ENCODE results near the gene EVX1.

EVX1 gene

DNA sequence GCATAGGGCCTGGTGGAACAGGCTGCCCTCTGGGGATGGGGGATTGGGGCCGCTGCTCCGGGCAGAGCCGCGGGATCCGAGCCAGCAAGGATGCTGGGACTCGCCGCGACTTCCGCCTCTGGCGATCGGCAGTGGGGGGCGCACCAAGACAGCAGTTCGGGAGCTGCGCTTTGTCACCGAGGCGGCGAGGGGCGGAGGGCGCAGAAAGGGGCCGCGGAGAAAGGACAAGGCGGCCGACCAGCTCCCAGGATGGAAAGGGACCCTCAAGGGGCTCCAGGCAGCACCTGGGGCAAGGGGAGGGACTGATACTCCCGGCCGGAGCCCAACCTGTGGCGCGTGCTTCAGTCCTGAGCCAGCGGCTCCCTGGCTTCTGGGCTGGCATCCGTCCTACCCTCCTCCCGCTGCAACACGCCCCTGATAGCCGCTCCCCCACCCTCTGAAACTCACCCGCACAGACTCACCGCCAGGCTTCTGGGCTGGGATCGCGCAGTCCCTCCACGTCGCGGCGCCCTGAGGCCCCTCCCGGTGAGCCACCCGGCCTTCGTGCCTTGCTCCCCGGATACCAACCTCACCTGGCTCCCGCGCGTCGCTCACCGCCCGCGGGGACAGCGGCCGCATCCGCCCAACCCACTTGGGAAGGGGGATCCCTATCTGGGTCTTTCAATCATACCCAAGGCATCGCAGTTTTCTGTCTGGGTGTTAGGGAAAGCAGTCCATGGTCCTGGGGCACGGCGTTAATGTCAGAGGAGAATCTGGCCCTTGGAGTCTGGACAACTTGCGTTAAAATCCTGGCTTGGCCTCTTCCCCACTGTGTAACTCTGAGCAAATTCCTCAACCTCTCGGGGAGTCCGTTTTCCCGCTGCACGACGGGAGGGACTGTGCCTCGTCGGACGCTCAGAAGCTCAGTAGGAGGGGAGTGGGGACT is 7.0 kb upstream of the EVX1 start:
- no peak for DNase-seq (ENCODE audit: low read depth)

DNA sequence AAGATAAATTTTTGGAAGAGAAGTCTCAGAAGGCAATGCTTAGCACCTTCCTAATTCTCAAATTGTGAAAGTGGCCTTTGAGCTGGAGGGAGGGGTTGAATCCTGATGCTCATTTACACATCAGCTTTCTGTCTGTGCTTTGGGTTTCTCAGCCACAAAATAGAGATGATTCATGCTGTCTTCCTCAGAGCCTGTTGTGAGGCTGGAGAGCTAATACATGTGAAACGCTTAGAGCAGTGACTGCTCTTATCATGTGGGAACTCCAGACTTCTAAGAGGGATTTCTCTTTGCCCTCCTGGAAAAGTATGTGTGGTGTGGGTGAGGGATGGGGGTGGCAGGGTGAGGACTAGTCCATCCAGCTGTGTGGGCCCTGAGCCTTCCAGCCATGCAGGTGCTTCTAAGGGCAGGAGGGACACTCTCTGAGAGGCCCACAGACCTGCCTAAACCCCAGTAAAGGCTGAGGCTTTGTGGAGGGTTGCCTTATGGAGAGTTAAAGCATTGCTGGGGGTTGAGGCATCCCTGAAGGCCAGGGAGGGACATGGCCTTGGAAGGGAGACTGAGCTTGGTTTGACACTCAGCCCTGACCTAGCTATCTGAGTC is 4.8 kb upstream of the EVX1 start:
- no peak for DNase-seq (ENCODE audit: low read depth)

GRCh38 chr7:27238979-27239386 is 3.6 kb upstream of the EVX1 start:
- no peak for DNase-seq (ENCODE audit: low read depth)

- DNase-seq (ENCODE audit: low read depth), result no peak
Observed at GRCh38 chr7:27239387-27240014, 3.1 kb upstream of the EVX1 start.

GRCh38 chr7:27240015-27240731 is 2.4 kb upstream of the EVX1 start:
- DNase-seq (ENCODE audit: low read depth), result no peak

GRCh38 chr7:27241189-27242056 is 1.2 kb upstream of the EVX1 start:
- no peak for DNase-seq (ENCODE audit: low read depth)

DNA sequence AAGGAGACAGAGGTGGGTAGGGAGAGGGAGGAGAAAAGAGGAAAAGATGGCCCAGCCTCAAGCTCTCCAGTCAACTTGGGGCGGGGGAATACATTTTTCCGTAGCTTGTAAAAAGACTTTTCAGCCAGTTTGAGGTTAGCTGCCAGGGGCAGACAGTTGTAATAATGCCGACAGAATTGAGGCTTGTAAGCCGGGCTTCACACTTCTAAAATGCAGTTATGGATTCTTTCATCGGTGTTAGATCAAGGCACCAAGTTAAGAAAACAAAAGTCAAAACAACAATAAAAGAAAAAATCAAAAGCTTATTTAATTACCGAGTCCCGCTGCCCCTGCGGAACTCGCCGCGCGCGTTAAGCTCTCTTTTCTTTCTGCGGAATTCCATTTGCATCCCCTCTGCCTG is 448 bp upstream of the EVX1 start:
- DNase-seq (ENCODE audit: low read depth), result no peak

DNA sequence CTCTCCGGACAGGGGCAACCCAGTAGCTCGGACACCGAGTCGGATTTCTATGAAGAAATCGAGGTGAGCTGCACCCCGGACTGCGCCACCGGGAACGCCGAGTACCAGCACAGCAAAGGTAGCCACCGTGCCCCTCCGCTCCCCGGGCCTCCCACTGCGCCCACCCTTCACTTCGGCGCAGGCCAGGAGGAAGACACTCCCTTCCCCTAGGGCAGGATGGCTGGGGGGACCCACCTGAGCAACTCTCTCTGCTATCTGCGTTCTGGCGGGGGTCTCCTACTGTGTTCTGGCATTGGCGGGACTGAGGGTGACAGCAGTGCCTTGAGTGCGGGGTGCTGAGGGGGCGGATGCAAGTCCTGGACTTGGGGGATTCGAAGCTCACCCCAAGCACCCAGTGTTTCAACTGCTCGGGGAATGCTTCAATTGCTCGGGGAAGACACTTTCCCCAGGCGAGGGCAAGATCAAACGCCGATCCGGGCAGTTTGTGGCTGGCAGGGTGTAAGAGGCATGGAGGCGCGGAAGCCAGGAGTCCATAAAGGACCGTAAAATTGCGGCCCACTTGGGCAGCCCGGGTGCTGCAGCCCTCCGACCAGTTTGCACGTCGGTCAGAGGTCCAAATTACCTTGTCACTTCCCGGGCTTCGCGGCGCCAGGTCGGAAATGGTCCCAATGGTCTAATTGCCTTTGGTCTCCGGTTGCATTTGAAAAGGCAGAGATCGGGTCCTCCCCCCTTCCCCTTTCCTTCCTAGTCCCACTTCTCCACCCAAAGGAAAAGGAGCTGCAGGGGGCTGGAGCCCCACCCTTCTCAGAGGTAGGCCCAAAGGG is 950 bp downstream of the EVX1 start:
- DNase-seq (ENCODE audit: low read depth), result no peak

GRCh38 chr7:27244488-27245123 is 2.0 kb downstream of the EVX1 start:
- no peak for DNase-seq (ENCODE audit: low read depth)

GRCh38 chr7:27245124-27245797 is 2.7 kb downstream of the EVX1 start:
- no peak for DNase-seq (ENCODE audit: low read depth)

DNA sequence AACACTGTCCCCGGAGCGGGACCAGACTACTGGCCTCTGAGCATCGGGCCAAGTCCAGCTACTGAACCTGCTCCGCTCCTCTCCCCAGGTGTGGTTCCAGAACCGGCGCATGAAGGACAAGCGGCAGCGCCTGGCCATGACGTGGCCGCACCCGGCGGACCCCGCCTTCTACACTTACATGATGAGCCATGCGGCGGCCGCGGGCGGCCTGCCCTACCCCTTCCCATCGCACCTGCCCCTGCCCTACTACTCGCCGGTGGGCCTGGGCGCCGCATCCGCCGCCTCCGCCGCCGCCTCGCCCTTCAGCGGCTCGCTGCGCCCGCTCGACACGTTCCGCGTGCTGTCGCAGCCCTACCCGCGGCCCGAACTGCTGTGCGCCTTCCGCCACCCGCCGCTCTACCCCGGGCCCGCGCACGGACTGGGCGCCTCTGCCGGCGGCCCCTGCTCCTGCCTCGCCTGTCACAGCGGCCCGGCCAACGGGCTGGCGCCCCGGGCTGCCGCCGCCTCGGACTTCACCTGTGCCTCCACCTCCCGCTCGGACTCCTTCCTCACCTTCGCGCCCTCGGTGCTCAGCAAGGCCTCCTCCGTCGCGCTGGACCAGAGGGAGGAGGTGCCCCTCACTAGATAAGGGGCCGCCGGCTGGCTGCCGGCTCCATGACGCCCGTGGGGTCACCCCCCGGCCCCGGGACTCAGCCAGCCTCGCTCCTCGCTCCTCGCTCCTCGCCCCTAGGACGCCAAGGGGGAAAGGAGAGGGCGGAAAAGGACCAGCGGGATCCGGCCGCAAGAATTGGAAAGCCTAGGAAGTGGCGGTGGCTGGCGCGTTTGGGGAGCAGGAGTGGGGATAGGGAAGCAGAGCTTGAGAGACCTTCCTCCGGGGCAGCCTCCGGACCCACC is 3.4 kb downstream of the EVX1 start:
- DNase-seq (ENCODE audit: low read depth), result no peak

DNA sequence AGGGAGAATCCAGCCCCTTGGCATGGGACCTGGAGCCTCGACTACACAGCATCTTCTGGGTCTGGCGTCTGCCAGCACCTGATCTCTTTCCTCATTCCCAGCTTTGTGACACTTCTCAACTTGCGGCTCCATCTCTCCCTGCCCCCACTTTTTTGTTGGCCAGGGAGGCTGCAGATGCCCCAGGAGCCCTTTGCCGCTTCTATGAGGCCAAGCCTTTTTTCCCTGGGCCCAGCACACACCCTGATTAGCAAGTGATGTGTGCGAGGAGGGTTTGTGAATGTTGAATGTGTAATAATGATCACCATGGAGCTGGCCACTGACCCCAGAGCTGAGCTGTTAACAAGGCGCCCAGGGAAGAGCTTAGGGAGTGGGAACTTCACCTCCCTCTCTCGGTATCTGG is 4.4 kb downstream of the EVX1 start:
- DNase-seq (ENCODE audit: low read depth), result no peak

- DNase-seq (ENCODE audit: low read depth), result no peak
Observed at GRCh38 chr7:27247452-27248426, 5.1 kb downstream of the EVX1 start.

GRCh38 chr7:27248427-27248806 is 5.8 kb downstream of the EVX1 start:
- no peak for DNase-seq (ENCODE audit: low read depth)

- DNase-seq (ENCODE audit: low read depth), result no peak
Observed at GRCh38 chr7:27248911-27249723, 6.5 kb downstream of the EVX1 start.

All from T follicular helper cell (primary cell).